ENCODE data around the gene ZSWIM1.

GRCh38 chr20:45934046-45934585 lies 53.1 kb downstream of the ZSWIM1 start:
- TF ChIP-seq POLR2AphosphoS5 (IDR thresholded peaks at IDR 0.05; ENCODE audit: low read depth, low read length) (no peak), SIN3A (IDR thresholded peaks at IDR 0.05; ENCODE audit: borderline replicate concordance, insufficient read depth, low read length) (no peak), REST (IDR thresholded peaks at IDR 0.05; ENCODE audit: insufficient read depth in 1 of 2, low read depth in 2 of 2, low read length in 2 of 2) (no peak), TAF1 (IDR thresholded peaks at IDR 0.05; ENCODE audit: borderline replicate concordance, insufficient read depth, low read length) (no peak)
